ENCODE measurements around the gene ZCCHC18. TPM values are rescaled to one million over a fixed set of nuclear protein-coding genes. Genes with fewer than 3 reads are reported as not detected.
A peak's percentile ranks its signal among the peaks of the same experiment; 100 is the strongest.

The ZCCHC18 gene
- total RNA-seq, 1 donor from 2014 or later: 2.2 TPM

GRCh38 chrX:104156630-104157529 is 44.6 kb downstream of the ZCCHC18 start, which contains the start of gene SLC25A53:
Gene SLC25A53 (minus strand): TSS chrX:104157009. CDS start chrX:104105257, 51,752 bp downstream.
- Mint-ChIP-seq H3K36me3 (ENCODE audit: low read depth) (peaks cover 8% of the 10 kb centered on the region), H3K9me3 (no peaks in the 10 kb centered on the region), H3K4me1 (peaks cover 12% of the 10 kb centered on the region), H3K4me3 (peak within 1 kb of the TSS; percentile 100), H3K27ac (peak within 1 kb of the TSS; percentile 100), H3K27me3 (no peaks in the 10 kb centered on the region)
- POLR2A ChIA-PET: interaction anchor here (0.6 to 2.1 kb wide), 10 partner anchors 9 to 693 kb away, joined by 3 to 75 read pairs (median 4); partner anchors contain the start of genes FAM199X, RAB9B and ZCCHC18
- intact Hi-C loops (cut with micrococcal nuclease): loop anchor here (1.0 to 5.0 kb wide), 4 partner anchors 9 to 470 kb away; partner anchors contain the start of genes FAM199X and ZCCHC18
- DNase-seq: peak; percentile 67
- peak; percentile 89 for ATAC-seq (ENCODE audit: low read depth)
- CTCF ChIA-PET: interaction anchor here (1.3 to 1.6 kb wide), 3 partner anchors 9 to 44 kb away, joined by 4 to 8 read pairs (median 6); no protein-coding TSS in a partner anchor
- no peak for TF ChIP-seq CTCF (IDR thresholded peaks at IDR 0.05)

Other genes with a start within 250 kb of the ZCCHC18 start
- gene TMSB15B, start 149.9 kb upstream of the ZCCHC18 start, total RNA-seq: 9.6 and 9.8 TPM in 2 replicates
- not detected in 2 replicates for gene H2BW1, start 98.8 kb upstream of the ZCCHC18 start, total RNA-seq
- 0.11 TPM in 1 of 2 replicates, not detected in the other for gene H2BW2, start 72.6 kb upstream of the ZCCHC18 start, total RNA-seq
- gene TMSB15C, start 36.3 kb upstream of the ZCCHC18 start, total RNA-seq: 2.0 and 2.3 TPM in 2 replicates
- 9.6 and 11.6 TPM in 2 replicates for gene SLC25A53, start 44.5 kb downstream of the ZCCHC18 start, total RNA-seq
- gene FAM199X, start 53.9 kb downstream of the ZCCHC18 start, total RNA-seq: 11.7 and 14.3 TPM in 2 replicates
- gene ESX1, start 142.4 kb downstream of the ZCCHC18 start, total RNA-seq: not detected in 2 replicates

All from activated B cell treated with CpG ODN at 0.5 μM for 24 hours (primary cell).